Islet of Langerhans (tissue), 1 donor: ENCODE measurements around the gene LGALSL.

Experiments
- FAIRE-seq: peaks from one replicate; lab custom pipeline; 2011; peaks lifted over from hg19 to GRCh38; lab: Jason Lieb, UNC

LGALSL gene

DNA sequence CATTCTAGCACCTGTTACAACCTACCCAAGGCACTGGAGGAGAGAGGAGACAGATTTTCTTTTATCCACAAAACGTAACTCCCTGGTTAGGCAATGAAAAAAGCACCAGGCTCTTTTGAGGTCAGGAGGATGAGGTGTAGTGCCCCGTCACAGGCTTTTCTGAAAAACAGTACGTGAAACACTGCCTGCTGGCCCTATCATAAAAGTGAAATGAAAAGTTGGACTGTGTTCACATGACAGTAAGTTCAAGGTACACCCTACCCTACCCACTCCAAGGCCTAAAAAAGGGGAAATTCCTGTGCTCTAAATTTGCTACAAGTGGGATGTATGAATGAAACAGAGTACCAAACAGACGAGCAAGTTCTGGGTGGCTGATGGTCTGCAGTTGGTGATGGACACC is 17.6 kb downstream of the LGALSL start:
- no peak for FAIRE-seq

DNA sequence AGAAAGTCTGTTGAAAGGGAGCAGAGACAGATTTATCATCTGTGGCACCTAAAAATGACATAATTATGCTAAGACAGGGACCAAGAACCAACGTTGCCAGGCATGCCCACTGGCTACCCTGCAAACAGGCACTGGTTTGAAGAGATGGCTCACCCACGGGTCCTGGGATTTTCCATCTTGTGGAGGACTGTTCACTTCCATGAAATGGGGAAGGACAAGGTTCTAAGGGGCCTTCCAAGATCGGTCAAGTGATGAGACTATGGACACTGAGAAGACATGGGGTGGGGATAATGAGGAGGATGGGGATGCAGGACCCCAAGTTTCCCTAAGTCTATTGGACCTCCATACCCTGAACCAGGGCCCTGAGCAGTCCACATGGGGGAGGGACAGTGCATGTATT is 18.9 kb downstream of the LGALSL start:
- no peak for FAIRE-seq

- FAIRE-seq = no peak
Observed at GRCh38 chr2:64474121-64474571, 20.2 kb downstream of the LGALSL start.

DNA sequence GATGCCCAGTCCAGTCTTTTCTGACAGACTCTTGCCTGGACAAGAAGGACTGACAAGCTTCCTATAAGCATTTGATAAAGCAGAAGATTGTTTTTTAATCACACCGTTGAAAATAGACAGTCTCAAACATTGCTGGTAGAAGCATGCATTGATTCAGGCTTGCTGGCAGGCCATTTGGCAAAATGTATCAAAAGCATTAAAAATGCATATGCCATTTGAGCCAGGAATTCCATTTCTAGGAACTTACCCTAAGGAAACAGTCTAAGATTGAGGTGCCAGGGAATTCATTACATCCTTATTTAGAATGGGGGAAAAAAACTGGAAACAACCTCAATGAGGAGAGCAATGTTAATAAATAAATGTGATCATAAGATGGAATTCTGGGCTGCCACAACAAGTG is 20.7 kb downstream of the LGALSL start:
- no peak for FAIRE-seq

- FAIRE-seq = no peak
Observed at GRCh38 chr2:64477037-64477436, 23.1 kb downstream of the LGALSL start.

DNA sequence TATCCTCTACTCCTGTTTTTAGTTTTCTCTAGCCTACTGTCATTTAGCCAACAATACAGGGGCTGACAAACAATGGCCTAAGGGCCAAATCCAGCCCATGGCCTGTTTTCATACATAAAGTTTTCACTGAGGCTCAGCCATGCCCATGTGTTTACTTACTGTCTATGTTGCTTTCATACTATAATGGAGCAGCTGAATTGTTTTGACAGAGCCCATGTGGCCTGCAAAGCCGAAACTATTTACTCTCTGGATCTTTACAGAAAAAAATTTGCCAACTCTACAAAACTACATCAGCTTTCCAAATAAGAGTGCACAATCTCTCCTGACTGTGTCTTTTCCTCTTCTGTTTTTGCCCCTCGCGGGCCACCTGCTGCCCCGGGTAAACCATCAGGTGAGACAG is 24.0 kb downstream of the LGALSL start:
- FAIRE-seq = no peak

GRCh38 chr2:64478502-64479230 is 24.7 kb downstream of the LGALSL start:
- FAIRE-seq = peak; percentile 9

- peak; percentile 64 for FAIRE-seq
Observed at GRCh38 chr2:64479259-64480117, 25.5 kb downstream of the LGALSL start.

- no peak for FAIRE-seq
Observed at GRCh38 chr2:64481665-64482064, 27.7 kb downstream of the LGALSL start.

DNA sequence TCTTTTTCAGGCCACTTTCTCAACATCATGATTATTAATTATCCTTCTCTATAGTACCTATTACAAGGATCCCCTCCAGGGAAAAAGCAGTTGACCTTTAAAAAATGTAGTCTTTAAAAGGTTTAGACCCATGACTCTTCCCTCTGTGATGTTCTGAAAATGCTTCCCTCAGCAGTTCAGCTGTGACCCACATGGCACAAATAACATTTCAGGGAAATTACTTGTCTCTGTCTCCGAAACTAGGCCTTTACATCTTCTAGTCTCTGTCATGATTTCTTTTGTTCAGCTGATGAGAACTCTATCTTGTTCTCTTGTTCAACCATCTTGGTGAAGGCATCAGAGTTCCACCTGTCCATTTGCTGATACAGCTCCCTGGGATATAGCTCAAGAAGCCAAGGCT is 28.3 kb downstream of the LGALSL start:
- FAIRE-seq = no peak

GRCh38 chr2:64482765-64483504 is 29.0 kb downstream of the LGALSL start:
- FAIRE-seq = no peak

DNA sequence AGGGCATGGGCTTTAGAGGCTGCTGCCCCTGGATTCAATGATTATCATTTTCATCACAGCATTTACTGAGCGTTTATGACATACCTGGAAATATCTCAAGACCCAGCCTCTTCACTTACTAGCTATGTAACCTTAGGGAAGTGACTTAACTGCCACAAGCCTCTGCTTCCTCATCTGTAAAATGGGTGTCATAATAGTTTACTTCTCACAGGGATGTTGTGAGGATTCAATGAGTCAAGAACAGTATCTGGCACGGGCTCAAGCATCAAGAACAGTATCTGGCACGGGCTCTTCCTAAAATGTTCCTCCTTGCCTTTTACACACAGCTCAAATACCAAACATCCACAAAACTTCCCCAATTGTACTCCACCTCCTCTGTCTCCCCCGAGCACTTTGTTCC is 31.4 kb downstream of the LGALSL start:
- no peak for FAIRE-seq

DNA sequence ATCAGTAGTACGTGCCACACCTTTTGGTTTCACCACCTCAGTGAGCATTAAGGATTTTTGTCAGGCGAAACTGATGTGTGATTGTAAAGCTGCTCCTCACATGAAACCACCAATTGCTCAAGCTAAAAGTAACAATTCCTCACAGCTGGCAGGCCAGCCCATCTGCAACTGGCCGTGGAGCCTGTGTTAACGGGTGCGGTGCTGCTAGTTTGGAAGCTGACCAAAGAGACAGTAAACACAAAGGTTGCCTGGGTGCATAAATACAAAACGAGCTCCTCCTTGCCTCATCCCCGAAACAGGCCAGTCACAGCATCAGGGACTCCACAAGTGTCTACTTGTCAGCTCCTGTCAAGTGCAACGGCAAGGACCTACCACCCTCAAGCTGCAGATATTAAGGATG is 32.0 kb downstream of the LGALSL start:
- FAIRE-seq = no peak

GRCh38 chr2:64487256-64488049 is 33.5 kb downstream of the LGALSL start:
- FAIRE-seq = no peak

DNA sequence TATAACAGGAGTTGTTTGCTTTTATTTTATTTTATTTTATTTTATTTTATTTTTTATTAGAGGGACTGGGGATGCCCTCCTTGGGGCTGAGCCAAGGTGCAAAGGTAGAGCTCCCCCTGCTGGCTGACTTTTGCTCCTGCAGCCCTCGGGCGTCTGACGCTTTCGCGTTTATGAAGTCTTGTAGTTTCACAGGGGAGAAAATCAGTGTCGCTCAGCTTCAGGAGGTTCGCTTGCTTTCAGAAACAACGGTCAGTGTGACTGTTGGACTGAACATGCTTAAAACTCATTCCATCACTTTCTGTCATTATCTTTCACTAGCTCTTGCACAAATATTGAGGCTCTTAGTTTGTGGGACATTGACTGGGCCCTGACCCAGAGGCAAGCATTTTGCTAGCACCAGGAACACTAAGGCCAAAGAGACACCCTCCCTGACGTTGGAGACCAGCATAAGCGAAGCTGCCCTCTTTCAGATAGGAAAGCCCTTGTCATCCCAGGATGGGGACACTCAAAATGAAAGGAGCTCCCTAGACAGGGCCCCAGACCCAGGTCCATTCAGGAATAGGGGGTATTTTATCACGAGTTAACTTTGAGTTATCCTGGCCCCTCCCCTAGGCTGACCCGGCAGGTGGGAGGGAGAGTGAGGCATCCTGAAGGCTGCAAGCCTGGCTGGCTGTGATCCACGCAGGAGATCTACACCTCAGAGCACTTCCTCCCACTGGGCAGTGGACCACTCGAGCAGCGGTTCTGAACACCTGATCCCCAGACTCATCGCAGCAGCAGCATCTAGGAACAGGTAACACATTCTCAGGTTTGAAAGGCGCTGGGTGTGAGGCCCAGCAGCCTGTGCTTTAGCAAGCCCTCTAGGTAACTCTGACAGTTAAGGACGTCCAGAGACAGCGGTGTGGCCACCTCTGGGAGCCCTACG is 34.4 kb downstream of the LGALSL start:
- no peak for FAIRE-seq

DNA sequence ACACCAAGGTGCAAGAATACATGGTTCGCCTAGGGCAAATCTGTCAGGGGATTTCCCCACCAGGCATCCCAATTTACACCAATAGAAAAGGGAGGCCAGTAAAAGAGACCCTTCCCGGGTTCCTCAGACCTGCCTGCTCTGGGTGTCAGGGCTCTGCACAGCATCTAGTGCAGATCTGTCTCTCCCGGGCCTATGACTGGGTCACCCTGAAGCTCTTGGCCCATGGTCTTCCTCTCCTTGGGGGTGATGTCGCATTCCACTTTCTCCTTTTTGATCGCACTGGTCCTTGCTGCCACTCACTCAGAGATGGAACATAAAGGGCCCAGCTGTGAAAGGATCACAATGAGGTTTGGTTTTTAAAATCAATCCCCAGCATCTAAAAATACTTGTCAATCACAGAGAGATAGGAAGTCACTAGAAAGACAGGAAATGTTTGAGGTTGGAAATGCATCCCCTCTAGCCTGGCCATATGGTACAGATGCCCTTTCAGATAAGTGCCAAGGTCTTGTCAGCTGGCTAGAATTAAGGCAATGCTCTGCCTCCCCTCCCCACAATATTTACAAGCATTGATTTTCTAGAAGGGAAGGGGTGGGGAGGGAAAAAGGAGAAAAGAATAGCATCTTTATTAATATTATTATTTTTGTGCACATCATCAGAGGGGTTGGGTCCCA is 35.3 kb downstream of the LGALSL start:
- no peak for FAIRE-seq

DNA sequence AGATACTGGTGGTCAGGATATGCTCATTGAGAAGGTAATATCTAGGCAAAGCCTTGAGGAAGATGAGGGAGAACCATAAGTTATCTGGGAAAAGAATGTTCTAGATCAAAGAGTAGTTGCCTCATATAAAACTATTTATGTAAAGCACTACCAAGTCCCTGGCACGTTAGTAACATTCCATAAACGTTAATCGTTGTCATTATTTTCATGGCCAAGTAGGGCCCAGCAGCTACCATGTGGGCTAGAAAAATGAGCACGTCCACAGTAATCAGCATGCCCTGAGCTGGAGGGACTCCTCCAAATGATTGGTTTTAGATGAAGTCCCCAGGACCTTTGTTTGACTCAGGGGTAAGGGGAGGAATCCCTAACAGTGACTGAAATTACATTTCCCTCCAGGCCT is 37.5 kb downstream of the LGALSL start:
- no peak for FAIRE-seq

DNA sequence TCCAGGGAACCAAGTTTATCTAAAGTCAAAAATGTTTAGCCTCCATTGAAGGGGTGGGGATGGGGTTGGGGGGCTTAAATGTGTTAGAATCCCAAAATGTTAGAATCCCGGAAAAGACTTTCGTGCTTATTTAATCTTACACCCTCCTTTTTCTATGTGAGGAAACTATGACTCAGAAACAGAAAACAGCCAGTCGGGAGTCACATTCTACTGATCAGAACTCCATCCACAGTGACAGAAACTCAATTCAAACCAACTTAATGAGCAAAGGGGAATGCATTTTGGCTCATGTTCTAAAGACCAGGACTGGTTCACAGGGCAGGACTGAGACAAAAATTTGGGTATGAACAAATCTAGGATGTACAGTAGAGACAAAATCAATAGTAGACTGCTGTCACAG is 38.3 kb downstream of the LGALSL start:
- no peak for FAIRE-seq

GRCh38 chr2:64492821-64493220 is 38.9 kb downstream of the LGALSL start:
- FAIRE-seq = no peak

- FAIRE-seq = no peak
Observed at GRCh38 chr2:64493788-64494187, 39.8 kb downstream of the LGALSL start.
